ENCODE results near the gene CAMK2D.

CAMK2D gene

DNA sequence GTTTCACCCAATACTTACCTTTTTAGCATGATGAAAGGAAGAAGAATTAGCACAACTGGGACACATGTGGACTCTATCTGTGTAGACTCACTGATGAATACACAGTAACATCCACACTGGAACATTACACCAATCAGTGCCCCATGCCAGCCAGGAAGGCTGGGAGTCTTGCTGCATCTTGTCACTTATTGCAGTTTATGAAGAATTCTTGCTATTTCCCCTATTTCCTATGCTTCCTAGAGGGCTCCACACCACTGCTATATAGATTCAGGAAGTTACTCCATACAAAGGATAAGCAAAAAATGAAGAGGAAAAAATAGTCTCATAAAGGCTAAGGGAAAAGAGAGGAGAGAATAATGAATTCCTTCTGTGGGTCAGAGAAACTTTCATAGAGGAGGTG lies 201.0 kb downstream of the CAMK2D start:
- no peak for DNase-seq

GRCh38 chr4:113559947-113560346 lies 201.6 kb downstream of the CAMK2D start:
- no peak for DNase-seq

DNA sequence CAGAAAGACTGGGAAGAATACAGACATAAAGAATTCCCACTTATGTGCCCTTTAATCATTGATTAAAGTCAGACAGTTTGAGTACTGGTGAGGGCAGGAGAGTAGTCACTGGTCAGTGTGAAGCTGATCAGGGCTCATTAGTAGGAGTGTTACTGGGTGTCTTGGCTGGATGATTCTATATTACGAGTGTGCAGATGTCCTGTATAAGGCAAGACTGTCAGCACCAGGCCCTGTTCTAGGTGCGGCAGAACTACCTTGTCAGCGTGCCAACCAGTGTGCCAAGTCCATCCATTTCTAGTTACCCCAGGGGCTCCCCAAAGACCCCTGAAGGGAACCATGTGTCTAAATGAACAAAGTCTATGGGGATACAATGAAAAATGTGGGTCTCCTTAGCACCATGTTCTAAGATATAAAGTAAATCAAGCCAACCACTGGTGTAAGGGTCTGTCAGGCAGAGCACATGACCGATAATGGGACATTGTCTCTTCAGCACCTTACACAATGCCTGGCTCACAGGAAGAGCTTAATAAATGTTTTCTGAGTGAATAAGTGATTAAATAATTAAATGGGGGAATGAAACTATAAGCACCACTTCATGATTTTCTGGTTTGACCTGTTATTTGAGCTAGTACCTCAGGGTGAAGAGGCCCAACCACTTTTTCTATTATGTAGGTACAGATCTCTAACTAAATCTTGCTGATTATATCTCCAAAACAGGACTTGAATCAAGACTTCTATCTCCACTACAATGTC lies 205.0 kb downstream of the CAMK2D start:
- no peak for DNase-seq

DNA sequence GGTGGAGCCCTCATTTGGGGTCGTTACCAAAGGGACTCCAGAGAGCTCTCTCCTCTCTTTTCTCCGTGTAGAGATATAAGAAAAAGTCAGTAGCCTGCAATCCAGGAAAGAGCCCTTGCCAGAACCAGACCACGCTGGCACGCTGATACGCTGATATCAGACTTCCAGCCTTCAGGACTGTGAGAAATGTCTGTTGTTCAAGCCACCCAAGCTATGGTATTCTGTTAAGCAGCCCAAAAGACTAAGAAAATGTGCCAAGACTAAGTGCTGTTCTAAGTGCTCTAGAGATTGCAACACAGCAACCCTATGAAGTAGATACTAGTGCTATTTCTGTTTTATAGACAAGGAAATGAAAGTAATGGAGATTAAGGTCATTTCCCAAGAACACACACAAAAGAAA lies 205.7 kb downstream of the CAMK2D start:
- no peak for DNase-seq

DNA sequence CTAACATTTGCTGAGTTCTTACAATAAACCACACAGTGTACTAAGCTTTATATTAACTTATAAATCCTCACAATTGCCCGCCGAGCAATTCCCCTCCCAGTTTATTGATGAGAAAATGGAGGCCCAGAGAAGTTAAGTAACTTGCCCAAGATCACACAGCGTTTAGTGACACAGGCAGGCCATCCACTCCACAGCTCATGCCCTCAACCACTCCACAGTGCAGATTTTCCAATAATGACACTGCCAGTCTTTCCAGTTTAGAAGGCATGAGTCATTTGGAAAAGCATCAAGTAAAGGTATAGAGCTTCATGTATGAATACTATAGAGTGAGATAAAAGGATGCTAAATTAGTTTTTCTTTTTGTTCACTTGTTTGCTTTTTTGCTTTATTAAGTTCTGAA lies 208.5 kb downstream of the CAMK2D start:
- no peak for DNase-seq

DNA sequence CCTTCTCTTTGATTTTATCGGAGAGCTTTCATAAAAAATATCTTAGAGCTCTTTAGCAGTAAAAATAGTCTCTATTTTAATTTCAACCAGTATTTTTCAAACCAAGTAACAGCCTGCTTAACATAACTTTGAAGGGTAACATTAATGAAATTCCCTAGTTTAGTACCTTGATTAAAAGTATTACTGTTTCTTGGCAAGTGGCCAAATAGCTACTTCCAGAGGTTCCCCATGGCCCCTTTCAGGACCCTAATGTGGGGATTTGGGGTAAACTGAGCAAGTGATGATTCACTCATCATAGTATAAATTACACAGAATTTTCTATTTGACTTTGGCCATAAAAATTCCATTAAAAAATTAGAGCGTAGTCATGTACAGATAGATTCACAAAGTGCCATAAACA lies 211.0 kb downstream of the CAMK2D start:
- DNase-seq: no peak

DNA sequence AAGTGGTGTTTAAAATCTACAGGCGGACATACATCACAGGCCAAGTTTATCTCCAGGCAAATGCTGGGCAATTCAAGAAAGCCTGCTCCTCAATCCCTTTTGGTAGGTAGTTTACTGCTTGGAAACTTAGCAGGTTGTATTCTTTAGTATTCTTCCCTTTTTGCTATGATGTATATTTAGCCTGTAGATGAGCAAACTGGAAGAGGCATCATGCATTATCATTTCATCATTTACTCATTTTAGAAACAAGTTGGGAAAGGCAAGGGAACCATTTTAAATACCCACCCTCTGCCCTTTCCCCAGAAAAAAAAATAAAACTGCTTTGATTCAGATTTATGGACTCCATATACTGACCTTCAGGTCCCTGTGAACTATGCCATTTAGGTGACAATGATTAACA lies 213.2 kb downstream of the CAMK2D start:
- no peak for DNase-seq

- DNase-seq: peak; percentile 70 to 96 (median 83)
Measured at GRCh38 chr4:113547487-113548042, 214.0 kb downstream of the CAMK2D start.

GRCh38 chr4:113541933-113542332 lies 219.6 kb downstream of the CAMK2D start:
- DNase-seq: no peak

DNA sequence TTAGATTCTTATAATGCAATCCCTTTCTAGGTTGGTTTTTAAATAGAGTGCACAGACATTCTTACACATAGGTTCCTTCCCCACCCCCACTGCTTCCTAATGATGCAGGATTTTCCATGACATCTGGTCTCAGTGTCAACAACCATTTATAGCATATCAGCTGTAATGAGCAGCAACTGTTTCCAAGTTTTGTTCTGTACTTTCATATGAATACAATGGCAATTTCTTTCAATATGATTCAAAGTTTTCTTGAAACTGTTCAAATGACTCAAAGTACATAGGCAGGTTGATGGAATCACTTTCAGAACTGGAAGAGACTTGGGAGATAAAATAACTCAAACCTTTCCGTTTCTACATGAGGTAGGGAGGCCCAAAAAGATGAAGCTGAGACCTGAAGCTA lies 220.7 kb downstream of the CAMK2D start:
- DNase-seq: peak in 1 of 5 donors; percentile 15

DNA sequence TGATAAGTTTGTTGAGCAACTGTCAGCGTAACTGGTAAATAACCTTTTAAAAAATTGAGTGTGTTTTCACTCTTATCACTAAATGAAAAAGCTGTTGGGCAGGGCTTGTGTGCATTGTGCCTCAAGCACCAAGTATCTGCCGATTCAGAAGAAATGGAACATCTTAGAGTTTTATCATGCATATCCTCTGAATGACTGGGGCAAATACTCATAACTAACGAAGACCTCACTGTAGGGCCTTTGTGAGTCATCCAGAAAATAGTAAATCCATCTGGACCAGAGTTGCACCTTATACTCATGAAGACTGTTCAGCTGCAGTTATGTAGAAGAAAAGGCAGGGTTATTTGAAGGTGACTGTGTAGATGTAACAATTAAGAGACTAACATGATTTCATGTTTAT lies 222.1 kb downstream of the CAMK2D start:
- DNase-seq: peak in 1 of 5 donors; percentile 64

DNA sequence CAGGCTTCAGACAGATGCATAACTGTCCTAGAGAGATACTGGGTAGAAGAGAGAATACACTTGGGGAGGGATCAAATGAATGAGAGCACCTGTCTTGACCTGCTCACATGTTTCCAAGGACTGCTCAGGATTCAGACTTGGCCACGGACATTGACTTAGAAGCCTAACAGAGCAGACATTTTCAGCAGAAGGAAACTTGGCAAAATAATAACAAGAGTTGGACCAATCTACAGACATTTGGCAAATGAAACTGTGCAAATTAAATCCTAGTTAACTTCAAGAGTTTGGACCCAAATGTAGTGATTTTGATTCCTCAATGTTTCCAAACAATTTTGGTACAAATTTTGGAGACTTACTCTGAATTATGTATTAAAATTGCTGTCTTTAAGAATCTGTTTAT lies 223.9 kb downstream of the CAMK2D start:
- DNase-seq: no peak

DNA sequence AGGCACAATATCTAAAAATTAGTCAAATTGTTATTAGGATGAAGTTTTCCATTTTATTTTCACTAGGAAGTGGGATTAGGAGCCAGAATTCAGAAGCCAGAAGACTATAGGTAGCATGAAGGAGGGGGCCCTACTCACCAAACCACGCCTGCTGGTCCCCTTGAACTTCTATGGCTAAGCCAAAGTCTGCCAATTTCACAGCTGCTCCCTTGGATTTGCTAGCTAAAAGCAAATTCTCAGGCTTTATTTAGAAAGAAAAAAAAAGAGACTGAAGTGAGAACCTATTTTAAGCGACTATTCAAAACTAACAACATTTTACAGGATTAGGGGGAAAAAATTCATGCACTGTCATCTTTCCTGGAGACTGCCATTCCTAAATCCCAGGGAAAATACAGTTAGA lies 224.3 kb downstream of the CAMK2D start:
- no peak for DNase-seq

- no peak for DNase-seq
Measured at GRCh38 chr4:113534711-113535110, 226.8 kb downstream of the CAMK2D start.

DNA sequence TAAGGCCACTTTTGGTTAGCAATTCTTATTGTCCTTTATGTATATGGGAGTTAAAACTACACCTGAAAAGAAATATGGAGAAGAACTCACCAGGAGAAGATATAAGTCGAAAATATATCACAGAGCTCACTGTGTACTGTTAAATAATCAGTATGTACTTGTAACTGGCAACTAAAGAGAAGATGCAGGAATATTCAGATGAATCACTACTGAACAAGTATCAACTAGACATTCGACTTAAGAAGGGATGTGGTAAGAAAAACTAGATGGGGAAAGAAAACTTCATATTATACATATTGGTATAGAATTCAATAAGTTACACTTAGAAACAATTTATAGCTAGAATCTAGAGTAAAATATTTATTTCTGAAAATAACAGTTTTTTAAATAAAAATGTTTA lies 230.0 kb downstream of the CAMK2D start:
- DNase-seq: no peak

DNA sequence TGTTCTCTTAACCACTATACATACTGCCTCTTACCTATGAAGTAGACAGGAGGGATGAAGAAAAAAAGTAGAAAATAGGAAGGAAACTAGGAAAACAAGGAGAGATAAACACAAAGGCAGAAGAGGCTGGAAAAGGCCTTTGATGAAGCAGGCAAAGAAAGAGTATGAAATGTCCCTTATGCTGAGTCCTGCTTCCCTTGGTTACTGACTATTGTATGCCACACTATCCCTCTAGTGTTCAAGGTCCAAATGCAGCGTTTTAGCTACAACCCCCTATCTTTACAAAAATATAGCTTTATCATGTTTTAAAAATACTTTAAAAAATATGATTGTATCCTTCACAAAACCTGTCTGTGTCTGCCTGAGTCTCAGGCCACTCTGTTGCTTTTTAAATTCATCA lies 233.1 kb downstream of the CAMK2D start:
- DNase-seq: no peak

DNA sequence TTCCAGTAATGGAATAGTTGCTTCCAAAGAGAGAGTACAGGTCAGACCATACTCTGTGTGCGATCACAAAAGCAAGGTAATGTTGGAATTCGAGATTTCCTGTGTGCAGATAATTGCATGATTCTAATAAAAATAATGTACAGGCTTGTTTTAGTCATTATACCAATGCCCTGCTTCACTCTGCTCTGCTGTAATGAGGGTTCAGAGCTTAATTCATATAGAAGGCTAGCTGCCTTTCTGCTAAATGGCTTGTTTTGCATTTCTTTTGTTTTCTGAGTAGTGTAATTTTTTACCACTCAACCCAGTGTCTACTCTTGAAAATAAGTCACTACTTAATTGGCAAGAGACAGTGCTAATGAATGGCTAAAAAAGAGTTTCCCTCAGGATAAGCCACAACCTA lies 236.0 kb downstream of the CAMK2D start:
- DNase-seq: no peak

DNA sequence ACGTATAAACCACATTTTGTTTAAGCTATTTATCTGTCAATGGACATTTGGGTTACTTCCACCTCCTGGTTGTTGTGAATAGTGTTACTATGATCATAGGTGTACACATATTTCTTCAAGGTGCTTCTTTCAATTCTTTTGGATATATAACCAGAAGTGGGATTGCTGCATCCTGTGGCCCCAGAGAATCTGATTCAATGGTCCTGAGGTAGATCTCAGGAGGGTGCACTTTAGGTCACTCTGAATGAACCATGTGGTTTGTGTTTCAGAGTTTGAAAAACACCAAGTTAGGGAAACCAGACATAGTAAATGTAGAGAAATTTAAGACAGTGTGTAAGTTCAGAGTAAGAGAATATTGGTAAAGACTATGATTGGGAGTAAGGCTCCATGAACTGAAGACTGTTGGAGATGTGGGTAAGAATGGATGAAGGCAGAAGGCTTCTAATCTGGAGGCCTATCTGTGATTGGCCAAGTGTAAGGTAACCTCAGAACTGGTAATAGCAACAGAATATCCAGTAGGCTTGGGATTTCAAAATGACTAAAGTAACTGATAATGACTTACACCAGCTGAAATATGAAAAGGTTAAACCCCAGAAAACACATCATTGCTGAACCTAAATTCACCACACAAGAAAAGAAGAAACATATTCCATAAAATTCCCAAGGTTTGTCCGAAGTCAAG lies 236.9 kb downstream of the CAMK2D start:
- no peak for DNase-seq

- peak in 1 of 5 donors; percentile 5 for DNase-seq
Measured at GRCh38 chr4:113524096-113524495, 237.4 kb downstream of the CAMK2D start.

- no peak for DNase-seq
Measured at GRCh38 chr4:113522433-113522832, 239.1 kb downstream of the CAMK2D start.

DNA sequence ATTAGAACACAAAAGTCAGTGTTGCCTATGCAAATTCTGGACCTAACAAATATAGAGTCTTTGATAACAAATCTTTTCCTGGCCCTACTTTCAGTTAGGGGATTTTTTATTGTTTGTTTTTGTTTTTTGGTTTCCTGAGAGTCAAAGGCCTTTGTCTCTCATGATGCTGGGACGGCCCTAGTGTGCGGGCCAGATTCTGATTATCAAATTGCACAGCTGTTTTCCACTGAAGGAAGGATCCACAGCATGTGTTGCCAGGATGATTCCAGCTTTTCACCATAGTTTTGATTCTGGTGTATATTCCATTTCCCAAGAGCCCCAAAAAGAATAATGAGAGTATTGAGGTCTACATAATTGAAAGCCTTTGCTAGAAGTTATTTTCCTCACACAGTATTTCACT lies 248.2 kb downstream of the CAMK2D start:
- no peak for DNase-seq

GRCh38 chr4:113512880-113513279 lies 248.7 kb downstream of the CAMK2D start:
- no peak for DNase-seq

DNA sequence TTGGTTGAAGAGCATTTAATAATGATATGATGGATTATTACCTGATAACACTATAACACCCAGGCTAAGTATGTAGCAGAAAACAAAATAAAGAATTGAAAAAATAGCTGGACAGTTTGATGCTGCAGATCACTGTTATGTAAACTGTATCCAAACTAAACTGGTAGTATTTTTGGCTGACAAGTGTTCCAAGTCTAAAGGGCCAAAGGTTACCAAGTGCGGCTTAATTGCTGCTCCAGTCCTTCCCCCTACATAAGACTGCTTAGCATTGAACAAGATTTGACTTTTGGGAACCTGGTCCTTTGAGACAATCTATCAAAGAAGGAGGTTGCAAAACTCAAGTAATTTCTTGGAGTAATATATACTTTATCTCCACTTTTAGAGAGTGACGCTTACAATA lies 249.6 kb downstream of the CAMK2D start:
- no peak for DNase-seq

- no peak for DNase-seq
Measured at GRCh38 chr4:113509851-113510250, 251.7 kb downstream of the CAMK2D start.
